Suprapubic skin (tissue), 4 donors: ENCODE data around the gene CCDC50.

Experiments used
- POLR2A ChIP-seq, 2 donors: fragments of 450-650 bp; IDR thresholded peaks; one replicate each; pipeline ENCODE4 v1.6.1; 2017; ENCODE audit warnings: antibody characterized with exemption in 2 of 2, mild to moderate bottlenecking in 2 of 2, moderate library complexity in 2 of 2
- POLR2AphosphoS5 ChIP-seq, 3 donors: sonication (generic); formaldehyde crosslinking; IDR thresholded peaks; one replicate each; pipeline ENCODE4 v1.6.1; 2017; ENCODE audit warnings: antibody characterized with exemption in 3 of 3

DNA sequence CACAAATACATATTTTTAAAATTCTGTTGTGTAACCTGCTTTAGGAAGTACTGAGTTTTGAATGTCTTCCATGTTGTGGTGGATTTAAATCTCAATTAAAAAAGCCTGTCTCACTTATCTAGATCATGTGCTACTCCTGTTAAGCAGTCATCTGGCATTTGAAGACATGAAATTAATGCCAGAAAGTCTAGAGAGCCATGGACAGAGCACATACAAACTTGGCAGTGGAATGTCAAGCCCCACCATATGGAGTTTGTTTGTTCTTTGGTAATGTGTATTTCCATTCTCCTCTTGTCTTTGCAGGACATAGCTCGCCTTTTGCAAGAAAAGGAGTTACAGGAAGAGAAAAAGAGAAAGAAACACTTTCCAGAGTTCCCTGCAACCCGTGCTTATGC lies 40.4 kb downstream of the CCDC50 start:
- no peak for TF ChIP-seq POLR2AphosphoS5 (IDR thresholded peaks at IDR 0.05)
- TF ChIP-seq POLR2A (IDR thresholded peaks at IDR 0.05) = no peak
